ENCODE measurements around the gene PCSK9.

The PCSK9 gene

DNA sequence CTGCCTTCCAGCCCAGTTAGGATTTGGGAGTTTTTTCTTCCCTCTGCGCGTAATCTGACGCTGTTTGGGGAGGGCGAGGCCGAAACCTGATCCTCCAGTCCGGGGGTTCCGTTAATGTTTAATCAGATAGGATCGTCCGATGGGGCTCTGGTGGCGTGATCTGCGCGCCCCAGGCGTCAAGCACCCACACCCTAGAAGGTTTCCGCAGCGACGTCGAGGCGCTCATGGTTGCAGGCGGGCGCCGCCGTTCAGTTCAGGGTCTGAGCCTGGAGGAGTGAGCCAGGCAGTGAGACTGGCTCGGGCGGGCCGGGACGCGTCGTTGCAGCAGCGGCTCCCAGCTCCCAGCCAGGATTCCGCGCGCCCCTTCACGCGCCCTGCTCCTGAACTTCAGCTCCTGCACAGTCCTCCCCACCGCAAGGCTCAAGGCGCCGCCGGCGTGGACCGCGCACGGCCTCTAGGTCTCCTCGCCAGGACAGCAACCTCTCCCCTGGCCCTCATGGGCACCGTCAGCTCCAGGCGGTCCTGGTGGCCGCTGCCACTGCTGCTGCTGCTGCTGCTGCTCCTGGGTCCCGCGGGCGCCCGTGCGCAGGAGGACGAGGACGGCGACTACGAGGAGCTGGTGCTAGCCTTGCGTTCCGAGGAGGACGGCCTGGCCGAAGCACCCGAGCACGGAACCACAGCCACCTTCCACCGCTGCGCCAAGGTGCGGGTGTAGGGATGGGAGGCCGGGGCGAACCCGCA lies at the start of gene PCSK9:
Gene PCSK9 (plus strand): TSS at position 207 of the 741 bp plus-strand sequence. CDS start 290 bp downstream, at position 497.
- peak; percentile 57 for DNase-seq

DNA sequence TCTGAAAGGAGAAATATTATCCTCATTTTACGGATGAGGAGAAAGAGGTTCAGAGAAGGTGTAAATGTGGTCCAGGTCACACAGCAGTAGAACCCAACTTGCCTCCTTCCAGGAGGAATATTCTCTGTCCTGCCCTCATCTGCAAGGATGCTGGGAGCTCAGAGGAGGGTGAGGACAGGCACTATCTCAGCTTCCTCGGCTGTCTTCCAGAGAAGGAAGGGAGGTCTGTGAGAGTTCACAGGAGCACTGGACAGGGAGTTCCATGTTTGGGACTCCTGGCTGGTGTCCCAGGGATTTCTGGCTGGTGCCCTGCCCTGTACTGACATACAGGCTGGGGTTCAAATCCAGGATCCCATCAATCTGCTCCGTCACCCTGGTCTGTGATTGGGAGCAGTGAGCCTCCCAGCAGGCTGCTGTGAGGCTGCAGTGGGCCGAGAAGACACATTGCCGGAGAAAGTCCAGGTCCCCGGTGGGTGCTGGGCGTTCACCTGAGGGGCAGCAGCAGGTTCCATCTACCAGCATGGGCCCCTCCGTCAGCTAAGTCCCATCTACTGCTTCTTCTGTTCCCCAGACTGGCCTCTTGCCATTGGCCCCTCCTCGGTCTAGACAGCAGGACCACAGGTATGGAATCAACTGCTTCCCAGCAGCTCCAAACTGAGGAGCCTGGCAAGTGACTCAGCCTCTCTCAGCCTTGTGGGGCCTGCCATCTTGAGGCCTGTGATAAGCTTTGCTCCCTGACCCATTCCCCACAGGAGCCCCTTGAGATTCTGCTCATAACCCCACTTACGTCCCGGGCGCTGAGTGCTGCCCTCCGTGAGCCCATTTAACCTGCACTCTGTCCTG lies 49.2 kb upstream of the PCSK9 start:
- DNase-seq, result no peak

DNA sequence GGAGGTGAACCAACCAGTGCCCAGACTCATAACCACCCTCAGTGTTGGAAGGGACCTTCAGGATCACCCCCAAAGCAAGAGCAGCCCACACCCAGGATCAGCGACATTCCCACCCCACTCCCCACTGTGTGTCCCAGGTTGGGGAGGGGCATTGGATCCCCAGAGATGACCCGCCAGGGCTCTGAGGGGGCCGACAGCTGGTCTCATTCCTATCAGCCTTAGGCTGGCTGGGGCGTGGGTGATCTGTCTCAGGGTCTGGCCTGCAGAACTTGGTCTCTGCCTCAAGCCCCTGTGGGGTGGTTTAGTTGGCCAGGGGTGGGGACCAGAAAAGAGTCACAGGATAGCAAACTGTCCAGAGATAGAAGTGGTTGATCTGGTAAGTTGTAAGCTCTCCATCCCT lies 48.4 kb upstream of the PCSK9 start:
- DNase-seq, result no peak

GRCh38 chr1:54991939-54992338 lies 47.4 kb upstream of the PCSK9 start:
- no peak for DNase-seq

GRCh38 chr1:54993140-54993539 lies 46.2 kb upstream of the PCSK9 start:
- DNase-seq, result no peak

GRCh38 chr1:54994355-54994990 lies 44.9 kb upstream of the PCSK9 start:
- DNase-seq, result no peak

- DNase-seq, result no peak
Observed at GRCh38 chr1:54995013-54995760, 44.2 kb upstream of the PCSK9 start.

DNA sequence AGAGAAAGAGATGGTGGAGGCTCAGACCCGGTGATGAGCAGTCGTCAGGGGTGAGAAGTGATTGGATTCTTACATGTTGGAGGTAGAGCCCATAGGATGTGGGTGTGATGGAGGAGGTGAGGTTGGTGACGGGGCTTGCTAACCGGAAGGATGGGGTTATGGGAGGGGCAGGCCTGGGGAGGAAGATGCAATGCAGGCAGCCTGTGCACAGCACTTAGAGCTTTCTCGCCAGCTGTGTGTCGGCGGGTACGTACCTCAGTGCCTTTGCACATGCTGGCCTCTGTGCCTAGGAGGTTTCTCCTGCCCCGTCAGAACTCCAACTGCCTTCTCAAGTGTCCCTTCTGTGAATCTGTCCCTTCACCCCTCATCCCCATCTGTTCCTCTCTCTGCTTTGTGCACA lies 43.5 kb upstream of the PCSK9 start:
- DNase-seq, result no peak

DNA sequence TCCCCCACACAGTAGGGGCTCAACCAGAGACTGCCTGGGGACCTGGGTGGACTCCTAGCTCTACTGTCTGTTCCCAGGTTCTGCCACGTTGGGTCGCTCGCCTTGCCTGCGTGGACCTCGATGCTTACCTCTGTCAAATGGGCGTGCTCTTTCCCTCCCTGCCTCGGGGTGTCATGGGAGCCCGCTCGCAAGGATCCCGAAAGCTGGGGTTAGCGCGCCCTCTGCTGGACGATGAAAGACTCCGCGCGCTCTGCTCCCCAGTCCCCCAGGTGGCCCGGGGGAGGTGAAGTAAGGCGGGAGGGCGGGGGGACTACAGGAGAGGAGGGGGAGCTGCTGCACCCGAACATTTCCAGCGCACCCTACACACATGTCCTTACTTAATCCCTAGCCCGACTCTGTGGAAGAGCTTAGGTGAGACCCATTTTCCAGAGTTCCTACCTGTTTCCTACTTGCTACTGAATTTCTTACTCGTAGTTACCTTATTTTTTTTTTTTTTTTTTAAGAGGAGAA lies 42.9 kb upstream of the PCSK9 start:
- peak; percentile 75 for DNase-seq

- DNase-seq, result no peak
Observed at GRCh38 chr1:54996869-54997710, 42.3 kb upstream of the PCSK9 start.

- no peak for DNase-seq
Observed at GRCh38 chr1:54997711-54997986, 41.7 kb upstream of the PCSK9 start.

DNA sequence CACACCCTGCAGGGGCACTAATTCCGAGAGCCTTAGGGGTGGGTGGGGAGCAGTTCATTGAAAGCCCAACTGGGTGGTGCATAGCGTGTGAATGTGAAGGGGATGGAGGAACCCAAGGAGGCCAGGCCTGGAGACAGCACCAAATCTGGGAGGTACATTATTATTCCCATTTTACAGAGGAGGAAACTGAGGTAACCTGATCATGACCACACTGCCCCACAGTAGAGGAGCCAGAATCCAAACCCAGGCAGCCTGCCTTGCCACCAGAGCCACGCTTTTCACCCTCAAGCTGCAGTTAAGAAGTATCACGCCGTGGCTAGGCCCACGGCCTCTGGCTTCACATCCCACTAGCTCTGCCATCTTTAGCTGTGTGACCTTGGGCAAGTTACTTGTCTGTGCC lies 41.2 kb upstream of the PCSK9 start:
- no peak for DNase-seq

- no peak for DNase-seq
Observed at GRCh38 chr1:54998677-54999076, 40.7 kb upstream of the PCSK9 start, which contains the start of gene BSND. BSND (plus strand) TSS chr1:54998933; CDS start chr1:54999187, 254 bp downstream.

DNA sequence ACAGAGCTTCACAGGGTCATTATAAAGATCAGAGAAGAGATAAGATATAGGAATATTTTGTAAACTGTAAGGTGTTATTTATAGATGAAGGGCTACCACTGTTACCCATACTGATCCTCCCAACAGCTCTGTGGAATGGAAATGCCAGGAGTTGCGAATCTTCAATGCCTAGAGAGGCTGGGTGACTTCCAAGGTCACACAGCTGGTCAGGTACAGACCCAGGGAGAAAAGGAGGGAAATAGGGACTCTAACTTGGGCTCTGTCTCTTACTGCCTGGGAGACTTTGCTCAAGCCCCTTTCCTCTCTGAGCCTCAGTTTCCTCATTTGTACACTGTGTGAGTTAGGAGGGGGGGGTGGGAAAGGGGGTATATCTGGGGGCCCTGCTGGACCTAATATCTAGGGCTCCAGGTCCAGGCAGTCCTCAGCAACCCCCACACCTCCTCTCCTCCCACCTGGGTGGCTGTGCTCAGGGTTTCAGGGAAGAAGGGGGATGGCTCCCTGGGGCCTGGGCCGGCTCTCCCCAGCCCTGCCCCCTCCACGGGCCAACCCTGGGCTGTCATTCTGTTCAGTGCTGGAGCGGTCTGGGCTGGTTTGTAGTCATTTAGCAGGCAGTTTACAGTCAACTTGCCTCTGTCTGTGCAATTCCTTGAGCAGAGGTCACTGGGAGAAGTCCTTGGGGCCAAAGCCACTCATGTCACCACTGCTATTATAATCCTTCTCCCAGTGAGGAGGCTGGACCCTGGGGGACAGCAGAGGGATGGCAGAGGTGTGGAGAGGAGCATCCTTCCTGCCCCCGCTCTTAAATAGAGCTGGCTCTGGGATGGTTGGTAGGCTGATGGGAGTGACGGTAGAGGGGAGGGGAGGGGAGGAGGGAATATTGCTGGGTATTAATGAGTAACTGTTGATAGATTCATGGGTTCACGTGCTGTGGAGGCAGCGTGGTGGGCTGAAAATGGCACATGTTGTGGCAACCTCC lies 39.0 kb upstream of the PCSK9 start:
- no peak for DNase-seq

DNA sequence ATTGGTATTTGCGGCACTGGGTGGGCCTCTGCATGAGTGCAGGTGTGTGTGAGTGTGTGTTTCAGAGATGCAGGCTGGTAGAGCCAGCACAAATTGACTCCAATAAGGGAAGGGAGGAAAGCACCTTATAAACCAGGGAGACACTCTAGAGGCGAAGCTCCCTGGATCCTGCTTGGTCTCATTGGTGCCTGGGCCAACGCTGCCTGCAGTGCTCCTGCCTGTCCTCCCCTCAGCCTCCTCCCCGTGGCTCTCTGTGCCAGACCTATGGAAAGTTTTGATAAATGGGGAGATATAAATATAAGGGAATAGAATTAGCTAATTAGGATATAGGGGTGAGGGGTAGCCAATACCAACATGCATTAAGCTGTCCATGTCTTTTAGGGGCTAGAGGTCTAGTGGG lies 38.0 kb upstream of the PCSK9 start:
- DNase-seq, result no peak

DNA sequence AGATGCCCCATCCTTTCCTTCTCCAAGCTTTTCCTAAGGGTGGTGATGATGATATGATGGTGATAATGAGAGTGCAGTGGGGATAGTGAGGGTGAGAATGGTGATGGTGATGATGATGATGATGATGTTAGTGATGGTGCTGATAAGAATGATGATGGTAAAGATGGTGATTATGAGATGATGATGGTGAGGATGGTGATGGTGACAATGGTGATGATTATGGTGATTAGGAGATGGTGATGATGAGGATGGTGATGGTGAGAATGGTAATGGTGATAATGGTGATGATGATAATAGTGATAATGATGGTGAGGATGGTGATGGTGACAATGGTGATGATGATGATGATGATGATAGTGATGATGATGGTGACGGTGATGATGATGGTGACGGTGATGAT lies 36.7 kb upstream of the PCSK9 start:
- no peak for DNase-seq

DNA sequence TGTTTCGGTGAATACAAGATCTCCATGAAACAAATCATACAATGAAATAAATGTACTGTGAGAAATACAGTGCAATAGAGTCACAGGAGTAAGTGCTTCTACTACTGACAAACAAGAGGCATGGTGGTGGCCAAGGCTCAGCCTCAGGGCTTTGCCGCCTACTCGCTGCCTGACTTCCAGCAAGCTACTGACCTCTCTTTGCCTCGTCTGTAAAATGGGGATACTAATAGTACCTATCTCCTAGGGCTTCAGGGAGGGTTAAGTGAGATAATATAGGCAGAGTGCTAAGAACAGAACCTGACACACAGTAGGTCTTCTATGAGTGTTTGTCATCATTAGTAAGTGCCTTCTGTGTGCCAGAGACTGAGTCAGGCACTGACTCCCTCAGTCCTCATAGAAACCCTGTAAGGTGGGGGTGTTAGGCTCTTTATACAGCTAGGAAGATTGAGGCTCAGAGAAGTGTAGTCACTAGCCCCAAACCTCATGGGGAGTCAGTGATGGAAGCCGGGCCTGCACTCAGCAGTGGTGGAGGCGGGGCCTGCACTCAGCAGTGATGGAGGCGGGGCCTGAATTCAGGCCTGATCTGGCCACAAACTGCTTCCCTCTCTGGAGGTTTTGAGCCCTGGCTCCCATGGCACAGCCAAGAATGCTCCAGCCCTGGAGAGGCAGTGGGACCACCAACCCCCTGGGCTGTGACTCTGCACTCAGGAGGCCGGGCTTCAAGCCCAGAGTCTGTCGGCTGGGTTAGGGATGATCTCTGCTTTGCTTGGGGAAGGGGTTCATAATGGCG lies 33.8 kb upstream of the PCSK9 start:
- no peak for DNase-seq

GRCh38 chr1:55006931-55007330 lies 32.4 kb upstream of the PCSK9 start:
- DNase-seq, result no peak

- DNase-seq, result no peak
Observed at GRCh38 chr1:55007625-55008024, 31.7 kb upstream of the PCSK9 start.
